NCI-H1436 treated with DMSO at 0.1 percent for 48 hours (cell line): ENCODE measurements around the gene UMPS.

Experiments
- DNase-seq: peaks from one replicate; lab custom pipeline; 2025; lab: John Stamatoyannopoulos, UW

Gene UMPS

DNA sequence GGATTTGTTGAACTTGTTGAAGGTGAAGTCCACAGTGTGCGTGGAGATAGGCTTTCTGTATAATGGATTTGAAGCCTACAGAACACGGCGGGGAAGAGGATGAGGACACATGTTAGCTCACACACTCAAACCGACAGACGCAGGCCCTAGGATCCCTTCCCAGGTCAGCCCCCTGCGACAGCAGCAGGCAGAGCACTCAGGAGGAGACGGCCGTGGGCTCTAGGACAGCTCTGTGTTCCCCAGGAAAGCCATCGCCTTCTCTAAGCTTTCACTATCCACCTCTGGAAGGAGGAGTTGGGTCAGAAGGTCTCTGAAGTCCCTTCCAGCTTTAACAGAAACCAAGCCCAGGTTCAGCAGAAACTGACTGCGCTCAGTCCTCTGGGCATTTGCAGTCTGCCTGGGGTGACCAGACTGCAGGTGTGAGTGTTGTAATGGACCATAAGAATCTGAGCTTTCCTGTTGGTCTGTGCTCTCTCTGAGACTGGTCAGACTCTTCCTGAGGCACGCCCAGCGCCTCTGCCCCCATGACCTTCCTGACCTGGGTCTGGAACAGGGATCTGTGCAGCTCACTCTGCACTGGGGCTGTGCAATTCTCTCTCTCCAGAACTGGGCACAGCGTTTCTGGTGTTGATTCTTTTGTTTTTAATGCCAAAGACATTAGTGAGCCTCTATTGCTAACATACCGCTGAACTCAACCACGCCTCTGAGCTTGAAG, 33.5 kb downstream of the UMPS start:
- no peak for DNase-seq

- no peak for DNase-seq
These were observed 34.5 kb downstream of the UMPS start for GRCh38 chr3:124764746-124765145.

GRCh38 chr3:124765197-124765840, 35.1 kb downstream of the UMPS start:
- DNase-seq: no peak

- no peak for DNase-seq
These were observed 36.2 kb downstream of the UMPS start for GRCh38 chr3:124766113-124767095.

DNA sequence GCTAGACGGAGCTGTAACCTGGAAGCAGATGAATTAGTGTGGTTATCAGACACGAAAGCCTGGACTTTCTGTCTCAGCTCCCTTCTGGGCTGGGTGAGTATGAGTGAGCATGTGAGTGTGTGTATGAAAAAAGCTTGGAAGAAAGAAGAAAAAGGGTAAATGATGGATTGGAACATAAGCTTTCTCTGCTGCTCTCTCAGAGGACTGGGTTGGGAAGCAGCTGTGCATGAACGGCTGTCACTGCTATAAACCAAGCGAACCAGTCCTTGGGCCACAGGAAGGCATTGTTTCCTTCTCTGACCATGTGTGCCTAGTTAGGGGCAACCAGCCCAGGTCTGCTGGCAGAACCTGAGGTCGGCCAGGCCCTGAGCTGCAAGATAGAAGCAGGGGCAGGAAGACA, 37.0 kb downstream of the UMPS start:
- no peak for DNase-seq

- no peak for DNase-seq
These were observed 37.4 kb downstream of the UMPS start for GRCh38 chr3:124767691-124768090.

DNA sequence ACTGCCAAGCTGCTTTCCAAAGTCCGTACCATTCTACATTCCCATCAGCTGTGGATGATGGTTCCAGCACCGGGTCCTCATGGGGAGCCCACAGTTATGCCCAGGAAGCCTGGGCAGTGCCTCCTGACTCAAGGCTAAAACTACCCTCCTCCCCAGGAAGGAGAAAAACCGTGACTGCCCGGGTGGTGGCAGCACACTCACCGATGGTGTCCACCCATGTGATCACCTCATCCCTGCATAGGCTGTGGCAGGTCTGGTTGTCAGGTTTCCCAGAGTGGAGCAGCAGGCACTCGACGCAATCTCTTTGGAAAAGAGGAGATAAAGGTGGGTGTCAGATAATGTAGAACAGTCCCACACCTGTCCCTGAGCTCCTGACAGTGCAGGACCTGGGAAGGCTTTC, 38.6 kb downstream of the UMPS start:
- no peak for DNase-seq

DNA sequence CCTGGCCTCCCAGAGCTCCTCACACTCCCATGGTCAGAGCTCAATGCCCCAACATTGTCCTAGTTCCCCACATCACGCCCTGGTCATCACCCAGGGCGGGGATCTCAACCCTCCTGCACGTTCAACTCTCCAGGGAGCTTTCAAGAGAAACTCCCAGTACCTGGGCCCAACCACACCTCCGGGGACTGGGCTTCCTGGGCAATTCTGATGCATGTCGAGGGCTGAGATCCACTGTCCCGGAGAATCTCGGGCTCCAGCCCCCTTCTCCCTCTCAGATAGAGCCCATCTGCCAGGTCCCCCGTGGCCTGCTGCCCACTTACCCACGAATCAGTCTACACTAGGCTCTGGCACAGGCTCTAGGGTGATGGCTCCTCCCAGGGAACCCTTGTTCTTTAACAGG, 39.2 kb downstream of the UMPS start:
- no peak for DNase-seq

DNA sequence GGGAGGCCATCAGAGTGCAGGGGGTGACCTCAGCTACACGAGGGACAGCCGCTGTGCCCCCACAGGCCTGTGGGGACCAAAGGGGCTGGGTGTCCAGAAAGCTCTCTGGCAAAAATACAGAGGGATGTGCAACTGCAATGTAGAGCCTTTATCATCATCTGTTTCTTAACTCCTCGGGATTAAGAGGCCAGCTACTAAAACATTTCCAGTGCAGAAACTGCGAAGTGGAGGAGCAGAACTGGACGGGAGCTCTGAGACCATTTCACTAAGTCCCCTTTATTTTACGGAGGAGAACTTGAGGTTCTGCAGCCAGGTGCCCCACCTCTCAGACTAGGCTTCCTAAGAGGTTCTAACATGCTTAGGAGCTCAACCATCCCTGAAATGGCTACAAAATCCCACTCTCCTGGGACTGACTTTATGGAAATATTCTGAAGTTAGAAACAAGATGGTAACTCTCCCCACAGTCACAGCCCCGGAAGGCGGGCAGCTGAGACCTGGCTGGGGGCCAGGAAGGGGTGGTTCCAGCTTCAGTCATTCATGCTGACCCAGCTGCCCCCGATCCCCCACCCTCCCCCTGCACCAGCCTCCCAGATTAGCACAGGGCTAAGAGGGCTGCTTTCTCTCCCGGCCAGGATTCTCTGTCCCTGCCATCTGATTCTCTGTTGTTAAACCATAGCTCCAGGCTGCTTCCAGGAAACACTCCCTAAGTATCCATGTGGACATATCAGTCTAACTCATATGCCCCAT, 40.3 kb downstream of the UMPS start:
- no peak for DNase-seq

DNA sequence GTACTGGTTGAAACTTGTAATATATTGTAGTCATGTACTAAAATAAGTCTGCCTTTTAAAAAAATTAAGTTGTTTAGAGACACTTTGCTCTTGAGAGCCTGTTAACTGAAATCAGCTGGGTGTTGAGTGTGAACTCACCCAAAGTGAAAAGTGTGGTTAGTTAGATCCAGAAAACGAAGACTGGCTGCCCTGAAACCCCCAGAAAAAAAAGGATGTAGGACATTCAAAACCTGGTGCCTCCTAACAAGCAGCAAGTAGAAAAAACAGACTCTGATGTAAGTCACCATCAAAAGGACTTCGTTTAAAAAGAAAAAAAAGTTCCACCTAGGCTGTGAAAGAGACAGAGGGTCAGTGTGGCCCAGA, 40.8 kb downstream of the UMPS start:
- DNase-seq: no peak

DNA sequence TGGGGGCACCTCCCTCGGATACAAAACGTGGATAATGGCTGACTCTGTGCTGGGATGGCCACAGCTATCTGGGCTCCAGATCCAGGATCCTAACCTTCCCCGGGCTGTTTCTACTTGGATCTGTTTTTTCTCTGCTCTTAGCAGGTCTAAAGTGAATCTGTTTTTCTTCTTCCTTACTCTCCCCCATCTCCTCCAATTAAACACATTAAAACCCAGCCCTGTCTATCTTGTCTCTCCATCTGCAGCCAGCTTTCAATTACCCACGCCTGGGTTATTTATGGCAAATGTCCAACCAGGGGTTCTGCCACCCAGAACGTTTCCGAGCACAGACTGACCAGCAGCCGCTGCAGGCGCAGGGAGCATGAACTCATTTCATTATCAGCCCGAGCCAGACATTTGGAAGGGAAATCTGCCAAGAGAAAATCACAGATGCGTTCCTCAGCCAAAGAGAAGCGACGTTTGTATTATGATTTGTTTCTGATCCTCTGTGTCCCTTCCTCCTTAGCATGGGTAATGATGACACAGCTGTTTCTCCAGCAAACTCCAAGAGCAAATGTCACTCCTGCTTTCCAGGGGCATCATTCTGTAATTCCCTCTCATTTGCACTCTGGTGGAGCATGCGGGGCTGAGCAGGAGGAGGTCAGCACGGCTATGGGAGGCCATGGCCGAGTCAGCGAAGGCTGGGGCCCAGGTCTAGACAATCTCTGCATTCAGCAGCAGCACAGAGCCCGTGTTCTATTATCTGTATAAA, 42.0 kb downstream of the UMPS start:
- no peak for DNase-seq

GRCh38 chr3:124773351-124774326, 43.4 kb downstream of the UMPS start:
- DNase-seq: no peak

GRCh38 chr3:124774327-124774718, 44.1 kb downstream of the UMPS start:
- DNase-seq: no peak

DNA sequence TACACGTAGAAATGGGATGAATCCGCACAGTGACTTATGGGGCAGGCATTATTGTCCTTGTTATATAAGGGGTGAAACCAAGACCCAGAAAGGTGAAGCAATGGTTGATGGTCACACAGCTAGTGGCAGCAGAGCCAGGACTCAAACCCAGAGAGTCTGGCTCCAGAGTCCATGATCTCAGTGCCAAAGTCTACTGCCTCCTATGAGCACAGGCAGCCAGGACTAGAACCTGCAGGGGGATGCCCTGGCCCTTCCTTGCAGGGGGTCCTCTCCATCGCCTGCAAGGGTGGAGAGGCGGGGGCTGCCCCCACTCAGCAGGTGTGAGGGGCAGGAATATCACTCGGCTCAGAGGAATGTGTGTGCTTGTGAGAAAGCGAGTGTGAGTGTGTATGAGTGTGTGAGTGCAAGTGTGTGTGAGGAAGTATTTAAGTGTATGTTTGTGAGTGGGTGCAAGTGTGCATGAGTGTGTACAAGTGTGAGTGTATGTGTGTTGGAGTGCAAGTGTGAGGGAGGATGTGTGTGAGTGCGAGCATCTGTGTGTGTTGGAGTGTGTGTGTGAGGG, 44.7 kb downstream of the UMPS start:
- DNase-seq: no peak

DNA sequence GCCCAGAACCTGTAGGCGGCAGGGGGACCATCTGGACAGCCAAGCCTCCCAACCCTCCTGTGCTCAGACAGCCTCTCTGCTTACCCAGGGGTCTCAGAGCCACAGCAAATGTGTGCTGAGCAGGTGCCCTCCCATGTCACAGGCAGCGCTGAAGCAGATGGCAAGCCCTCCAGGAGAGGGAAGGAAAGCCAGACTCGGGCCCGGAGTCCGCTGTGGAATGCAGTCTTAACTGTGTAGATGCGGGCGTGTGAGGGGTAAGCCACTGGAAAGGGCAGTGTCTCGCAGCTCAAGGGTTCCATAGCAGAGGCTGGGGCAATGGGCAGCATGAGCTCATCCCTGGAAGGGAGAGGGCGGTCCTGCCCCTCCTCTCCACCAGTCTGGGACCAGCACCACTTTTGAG, 45.6 kb downstream of the UMPS start:
- DNase-seq: no peak

- DNase-seq: no peak
These were observed 46.6 kb downstream of the UMPS start for GRCh38 chr3:124776856-124777255.

DNA sequence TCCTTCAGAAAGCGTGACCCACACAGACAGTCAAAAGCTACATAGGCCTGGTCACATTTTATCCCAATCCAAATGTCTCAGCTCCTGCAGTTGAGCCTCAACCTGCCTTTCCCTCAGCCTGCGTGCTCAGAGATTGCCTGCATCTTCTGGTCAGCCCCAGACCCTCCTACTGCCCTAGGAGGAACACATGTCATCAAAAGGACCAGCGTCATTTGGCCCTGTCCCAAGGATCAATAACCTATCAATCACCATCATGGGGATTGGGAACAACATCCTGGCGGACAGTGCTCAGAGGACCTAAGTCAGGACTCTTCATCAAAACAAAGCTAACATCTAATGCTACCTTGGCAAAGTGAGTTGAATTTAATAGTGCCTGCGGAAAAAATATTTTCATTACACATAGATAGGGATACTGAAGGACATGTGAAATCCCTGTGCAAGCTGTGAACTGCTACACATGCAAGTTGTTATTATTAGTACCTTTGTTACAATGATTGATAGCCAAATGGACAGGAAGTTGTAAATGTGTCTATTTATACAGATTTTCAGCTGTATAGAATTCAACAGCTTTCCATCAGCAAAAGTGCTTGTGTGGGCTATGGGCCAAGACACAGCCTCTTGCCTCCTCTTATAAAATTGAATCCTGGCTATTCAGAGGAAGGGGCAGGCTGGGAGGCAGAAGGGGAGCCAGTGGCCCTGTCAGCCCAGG, 47.7 kb downstream of the UMPS start:
- no peak for DNase-seq

DNA sequence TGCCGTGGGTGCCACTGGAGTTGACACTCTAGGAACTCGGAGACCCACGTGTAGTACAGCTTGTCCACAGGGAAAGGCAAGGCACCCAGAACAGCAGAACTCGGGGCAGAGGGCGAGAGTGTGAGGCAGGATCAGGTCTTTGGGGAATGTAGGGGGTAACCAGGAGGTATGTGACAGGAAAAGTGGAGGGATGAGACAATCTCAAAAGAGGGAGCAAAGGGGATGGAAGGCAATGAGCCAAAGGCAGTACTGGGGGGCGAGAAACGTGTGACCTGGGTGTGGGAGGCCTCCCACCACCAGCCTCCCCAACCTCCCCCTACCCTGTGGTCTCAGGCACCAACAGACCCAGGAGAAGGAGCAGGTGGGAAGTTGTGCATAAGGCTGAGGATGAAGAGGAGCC, 48.9 kb downstream of the UMPS start:
- DNase-seq: no peak

- DNase-seq: no peak
These were observed 49.5 kb downstream of the UMPS start for GRCh38 chr3:124779751-124780191.
